CD4-positive, alpha-beta T cell (primary cell): ENCODE measurements around the gene OTUD5. TPM values are rescaled to one million over a fixed set of nuclear protein-coding genes. Genes with fewer than 3 reads are reported as not detected.

Source experiments
- ATAC-seq: fragments of 200-7000 bp; cut with Tn5 transposase; one replicate; pipeline ENCODE4 v1.10.0; 2022; ENCODE audit warnings: mild to moderate bottlenecking; ENCODE audit not compliant: poor library complexity
- CTCF ChIA-PET: fragments of 350-600 bp; sonication (Branson Sonifier 250); formaldehyde crosslinking; loops from one replicate; lab custom pipeline; 2021; ENCODE audit warnings: antibody characterized with exemption, inconsistent platforms; lab: Charles Lee
- POLR2A ChIA-PET: fragments of 350-600 bp; sonication (Branson Sonifier 250); formaldehyde crosslinking; loops from one replicate; lab custom pipeline; 2021; ENCODE audit warnings: antibody characterized with exemption, inconsistent platforms; lab: Charles Lee
- DNase-seq, 14 experiments: peaks; one replicate each; pipeline ENCODE4 v3.0.0-alpha.2; 2013 to 2020; ENCODE audit warnings: mixed read lengths in 2 of 14
- H3K27ac ChIP-seq, 2 donors: one replicate each; pipeline versions ENCODE4 v1.5.1 to v1.7.0; 2013; ENCODE audit warnings: low read length in 2 of 2, low read depth in 1 of 2, mild to moderate bottlenecking in 1 of 2
- H3K27me3 ChIP-seq, 2 experiments: 1 replicate in 1 of 2; 2 replicates in 1 of 2; pipeline versions ENCODE4 v1.6.1 to v1.7.0; 2013; ENCODE audit warnings: low read length in 2 of 2, control low read depth in 1 of 2, mild to moderate bottlenecking in 1 of 2, moderate library complexity in 1 of 2; ENCODE audit not compliant: insufficient read depth in 2 of 2, control insufficient read depth in 1 of 2
- H3K36me3 ChIP-seq: one replicate; pipeline ENCODE4 v1.6.1; 2013; ENCODE audit warnings: low read length, control low read depth; ENCODE audit not compliant: insufficient read depth
- H3K4me1 ChIP-seq: one replicate; pipeline ENCODE4 v1.6.1; 2013; ENCODE audit warnings: low read length, control low read depth; ENCODE audit not compliant: insufficient read depth
- H3K4me3 ChIP-seq: one replicate; pipeline ENCODE4 v1.5.1; 2013; ENCODE audit warnings: mild to moderate bottlenecking, low read length, moderate library complexity
- H3K9me3 ChIP-seq, 2 experiments: 1 replicate in 1 of 2; 2 replicates in 1 of 2; pipeline versions ENCODE4 v1.6.1 to v1.7.0; 2013; ENCODE audit warnings: low read length in 2 of 2, mild to moderate bottlenecking in 2 of 2, control low read depth in 1 of 2, moderate library complexity in 1 of 2; ENCODE audit not compliant: control insufficient read depth in 1 of 2, insufficient read depth in 1 of 2
- H3K27ac Mint-ChIP-seq: one replicate; pipeline ENCODE4 v1.8.0; 2020; ENCODE audit warnings: mixed read lengths
- H3K27me3 Mint-ChIP-seq: one replicate; pipeline ENCODE4 v1.8.0; 2021; ENCODE audit warnings: mixed read lengths
- H3K36me3 Mint-ChIP-seq: one replicate; pipeline ENCODE4 v1.8.0; 2021; ENCODE audit warnings: low read depth, mixed read lengths
- H3K4me1 Mint-ChIP-seq: one replicate; pipeline ENCODE4 v1.8.0; 2021; ENCODE audit warnings: low read depth, mixed read lengths
- H3K4me3 Mint-ChIP-seq: one replicate; pipeline ENCODE4 v1.8.0; 2020; ENCODE audit warnings: mild to moderate bottlenecking, mixed read lengths
- H3K9me3 Mint-ChIP-seq: one replicate; pipeline ENCODE4 v1.8.0; 2020; ENCODE audit warnings: mixed read lengths
- CTCF ChIP-seq: fragments of 200-600 bp; IDR thresholded peaks from one replicate; pipeline ENCODE4 v1.8.0; 2022; ENCODE audit warnings: antibody characterized with exemption, mild to moderate bottlenecking
- intact Hi-C, 2 experiments: fragments of 100-400 bp; cut with DNase I in 1 of 2; cut with micrococcal nuclease in 1 of 2; formaldehyde crosslinking; loops; one replicate each; pipeline versions ENCODE4 v1.15.1 to v1.9.0; 2023 to 2025; cut with DNase I, micrococcal nuclease
- total RNA-seq, 174 experiments: library from RNA in 2 of 174; stranded (reverse) in 2 of 174; gene quantifications; one replicate each; pipeline ENCODE4 v1.2.3 and lab custom pipeline; 2021 to 2026

OTUD5 gene
- total RNA-seq, 2 experiments from 2014 or later = 81.3 to 92.1 TPM

GRCh38 chrX:48908600-48908999, 48.8 kb downstream of the OTUD5 start:
- intact Hi-C loops = no loop called here
- peaks cover 43% of the 10 kb centered on the region for H3K36me3 Mint-ChIP-seq
- DNase-seq = no peak
- peaks cover 31% of the 10 kb centered on the region for H3K4me1 Mint-ChIP-seq
- ChIA-PET POLR2A (no interaction called here), CTCF (no interaction called here)
- no peak overlapping the region for H3K4me3 Mint-ChIP-seq
- TF ChIP-seq CTCF = no peak
- Histone ChIP-seq H3K4me3 (no peak overlapping the region), H3K27me3 (no peaks in the 10 kb centered on the region), H3K36me3 (peaks cover 41% of the 10 kb centered on the region), H3K27ac (no peak overlapping the region), H3K9me3 (no peaks in the 10 kb centered on the region), H3K4me1 (peaks cover 33% of the 10 kb centered on the region)
- ATAC-seq = no peak
- peaks cover 5% of the 10 kb centered on the region for H3K27me3 Mint-ChIP-seq
- no peak overlapping the region for H3K27ac Mint-ChIP-seq
- H3K9me3 Mint-ChIP-seq = no peaks in the 10 kb centered on the region

- DNase-seq = no peak
- no peak for ATAC-seq
- POLR2A ChIA-PET = interaction anchor here (2.5 kb wide), 1 partner anchor 7 kb away, joined by 15 read pairs; the partner anchor contains the start of genes PQBP1 and TIMM17B
- Histone ChIP-seq H3K36me3 (peaks cover 58% of the 10 kb centered on the region), H3K4me1 (peaks cover 4% of the 10 kb centered on the region), H3K9me3 (no peaks in the 10 kb centered on the region), H3K27me3 (no peaks in the 10 kb centered on the region), H3K27ac (no peak overlapping the region), H3K4me3 (no peak overlapping the region)
- intact Hi-C loops = no loop called here
- H3K4me3 Mint-ChIP-seq = no peak overlapping the region
- no peaks in the 10 kb centered on the region for H3K9me3 Mint-ChIP-seq
- no peaks in the 10 kb centered on the region for H3K27me3 Mint-ChIP-seq
- H3K27ac Mint-ChIP-seq = no peak overlapping the region
- TF ChIP-seq CTCF = no peak
- H3K4me1 Mint-ChIP-seq = peaks cover under 1% of the 10 kb centered on the region
- peaks cover 29% of the 10 kb centered on the region for H3K36me3 Mint-ChIP-seq
- CTCF ChIA-PET = no interaction called here
Measured at GRCh38 chrX:48905090-48905790, 52.2 kb downstream of the OTUD5 start.

- H3K4me1 ChIP-seq = peaks cover 3% of the 10 kb centered on the region
- POLR2A ChIA-PET = interaction anchor here (1.3 to 1.4 kb wide), 2 partner anchors 13 to 35 kb away, joined by 5 to 6 read pairs; no protein-coding TSS in a partner anchor
- no peaks in the 10 kb centered on the region for H3K9me3 ChIP-seq
- intact Hi-C loops = no loop called here
- no peaks in the 10 kb centered on the region for H3K27me3 ChIP-seq
- peaks cover 57% of the 10 kb centered on the region for H3K36me3 ChIP-seq
- H3K9me3 Mint-ChIP-seq = no peaks in the 10 kb centered on the region
- H3K27ac Mint-ChIP-seq = no peak overlapping the region
- H3K27me3 Mint-ChIP-seq = no peaks in the 10 kb centered on the region
- no peaks in the 10 kb centered on the region for H3K4me1 Mint-ChIP-seq
- no peak for ATAC-seq
- CTCF ChIA-PET = no interaction called here
- H3K4me3 ChIP-seq = no peak overlapping the region
- peaks cover 28% of the 10 kb centered on the region for H3K36me3 Mint-ChIP-seq
- no peak overlapping the region for H3K27ac ChIP-seq
- H3K4me3 Mint-ChIP-seq = no peak overlapping the region
- TF ChIP-seq CTCF = no peak
- no peak for DNase-seq
Measured at GRCh38 chrX:48904626-48905025, 52.8 kb downstream of the OTUD5 start.
